B cell (primary cell): Measurements from ENCODE around the gene NME7. TPM values are rescaled to one million over a fixed set of nuclear protein-coding genes. Genes with fewer than 3 reads are reported as not detected.

Source experiments
- ATAC-seq: fragments of 200-7000 bp; cut with Tn5 transposase; one replicate; pipeline ENCODE4 v1.10.0; 2021; ENCODE audit warnings: low read depth, mild to moderate bottlenecking, moderate number of reproducible peaks, moderate library complexity
- CTCF ChIA-PET: fragments of 350-600 bp; sonication (Branson Sonifier 250); formaldehyde crosslinking; loops from one replicate; lab custom pipeline; 2021; ENCODE audit warnings: antibody characterized with exemption, inconsistent platforms; lab: Charles Lee
- POLR2A ChIA-PET: fragments of 350-600 bp; sonication (Branson Sonifier 250); formaldehyde crosslinking; loops from one replicate; lab custom pipeline; 2021; ENCODE audit warnings: antibody characterized with exemption; lab: Charles Lee
- DNase-seq: peaks from one replicate; pipeline ENCODE4 v3.0.0; 2013
- H2AFZ ChIP-seq: 2 replicates; pipeline ENCODE4 v1.6.1; 2012; ENCODE audit warnings: mild to moderate bottlenecking, low read depth, low read length; ENCODE audit not compliant: insufficient read depth, poor library complexity, severe bottlenecking
- H3K27ac ChIP-seq, 2 donors: 1 replicate in 1 of 2; 2 replicates in 1 of 2; pipeline ENCODE4 v1.5.1; 2012 to 2013; ENCODE audit warnings: low read length in 2 of 2, mild to moderate bottlenecking in 2 of 2, moderate library complexity in 1 of 2
- H3K27me3 ChIP-seq, 4 experiments: fragments of 200-600 bp in 1 of 4; sonication (generic) in 1 of 4; replicated peaks in 1 of 4; 1 replicate in 2 of 4; 2 replicates in 2 of 4; pipeline versions ENCODE4 v1.6.1 to v1.7.0; 2013 to 2016; ENCODE audit warnings: low read length in 3 of 4, mild to moderate bottlenecking in 2 of 4, mixed read lengths in 1 of 4, moderate library complexity in 1 of 4; ENCODE audit not compliant: insufficient read depth in 4 of 4, control insufficient read depth in 3 of 4; ENCODE audit errors: control extremely low read depth in 1 of 4
- H3K36me3 ChIP-seq, 2 experiments: replicated peaks in 1 of 2; 1 replicate in 1 of 2; 2 replicates in 1 of 2; pipeline versions ENCODE4 v1.6.1 to v1.7.1; 2013; ENCODE audit warnings: low read length in 1 of 2; ENCODE audit not compliant: insufficient read depth in 2 of 2, control insufficient read depth in 1 of 2; ENCODE audit errors: control extremely low read depth in 1 of 2, extremely low read depth in 1 of 2
- H3K4me1 ChIP-seq, 2 donors: fragments of 200-600 bp in 1 of 2; sonication (generic) in 1 of 2; 1 replicate in 1 of 2; 2 replicates in 1 of 2; pipeline versions ENCODE4 v1.5.1 to v1.6.1; 2013 to 2017; ENCODE audit warnings: low read length in 2 of 2; ENCODE audit not compliant: control insufficient read depth in 2 of 2, insufficient read depth in 2 of 2
- H3K4me2 ChIP-seq: replicated peaks from 2 replicates; pipeline ENCODE3; 2012; ENCODE audit warnings: mild to moderate bottlenecking, low read depth, low read length; ENCODE audit not compliant: poor library complexity, severe bottlenecking
- H3K4me3 ChIP-seq, 5 experiments: fragments of 200-600 bp in 1 of 5; sonication (generic) in 1 of 5; 1 replicate in 3 of 5; 2 replicates in 2 of 5; pipeline versions ENCODE4 v1.5.1 to v1.7.0; 2011 to 2016; ENCODE audit warnings: low read length in 4 of 5, mild to moderate bottlenecking in 4 of 5, low read depth in 2 of 5, control low read depth in 1 of 5, moderate library complexity in 1 of 5; ENCODE audit not compliant: insufficient read depth in 1 of 5; ENCODE audit errors: control extremely low read depth in 1 of 5, extremely low read depth in 1 of 5
- H3K79me2 ChIP-seq: fragments of 200-600 bp; sonication (generic); one replicate; pipeline ENCODE4 v1.6.0; 2016; ENCODE audit warnings: low read length; ENCODE audit not compliant: control insufficient read depth, insufficient read depth
- H3K9ac ChIP-seq: fragments of 200-600 bp; sonication (generic); 2 replicates; pipeline ENCODE4 v1.6.1; 2017; ENCODE audit warnings: mild to moderate bottlenecking, low read length, moderate library complexity
- H3K9me3 ChIP-seq, 3 donors: one replicate each; pipeline versions ENCODE4 v1.6.1 to v1.7.1; 2013; ENCODE audit warnings: low read length in 2 of 3; ENCODE audit not compliant: control insufficient read depth in 2 of 3, insufficient read depth in 1 of 3; ENCODE audit errors: control extremely low read depth in 1 of 3
- H4K20me1 ChIP-seq: 2 replicates; pipeline ENCODE4 v1.6.0; 2012; ENCODE audit warnings: mild to moderate bottlenecking, low read length; ENCODE audit not compliant: insufficient read depth, control insufficient read depth, poor library complexity, severe bottlenecking
- H3K27ac Mint-ChIP-seq: one replicate; pipeline ENCODE4 v1.8.0; 2021; ENCODE audit warnings: mixed read lengths
- H3K27me3 Mint-ChIP-seq: one replicate; pipeline ENCODE4 v1.8.0; 2021; ENCODE audit warnings: mixed read lengths
- H3K4me1 Mint-ChIP-seq: one replicate; pipeline ENCODE4 v1.8.0; 2021; ENCODE audit warnings: mixed read lengths
- H3K4me3 Mint-ChIP-seq: one replicate; pipeline ENCODE4 v1.8.0; 2021; ENCODE audit warnings: mixed read lengths
- H3K9me3 Mint-ChIP-seq: one replicate; pipeline ENCODE4 v1.8.0; 2022; ENCODE audit warnings: mixed read lengths; ENCODE audit not compliant: insufficient read depth
- EZH2 ChIP-seq: IDR thresholded peaks from 2 replicates; pipeline ENCODE4 v1.6.1; 2012; ENCODE audit warnings: borderline replicate concordance, low read depth, mild to moderate bottlenecking, moderate library complexity, low read length; ENCODE audit not compliant: insufficient read depth, poor library complexity, severe bottlenecking
- WGBS: methylation state at CpG from one replicate; pipeline ENCODE4 v1.1.5; 2013; ENCODE audit warnings: missing lambda C conversion rate; ENCODE audit not compliant: insufficient coverage; 5-methylcytosine and 5-hydroxymethylcytosine counted together
- intact Hi-C: fragments of 100-400 bp; cut with micrococcal nuclease; formaldehyde crosslinking; loops from one replicate; pipeline ENCODE4 v1.10.0; 2022
- polyA plus RNA-seq: library from polyadenylated mRNA; depleted of rRNA; stranded (reverse); fragments of >200 nt; gene quantifications from 2 replicates; pipeline ENCODE4 v1.2.3, GENCODE V29; 2012
- total RNA-seq, 2 donors: library from RNA; stranded (reverse); fragments of 120-200 nt in 1 of 2; gene quantifications; 1 replicate in 1 of 2; 2 replicates in 1 of 2; pipeline versions ENCODE4 v1.2.3 to v1.2.4, GENCODE V29; 2013 to 2022
- TF ChIP-seq, protein P1 (sequence below): fragments of 200-600 bp; IDR thresholded peaks from one replicate; pipeline ENCODE4 v1.8.0; 2022; ENCODE audit warnings: antibody characterized with exemption, mild to moderate bottlenecking

Gene NME7
- total and polyA plus RNA-seq, 2 donors (not counting 1 experiment from before 2014, with no cell fraction given): 3.3 to 14.3 TPM

GRCh38 chr1:169327875-169328274 lies 39.7 kb downstream of the NME7 start:
- ChIA-PET CTCF (no interaction called here), POLR2A (no interaction called here)
- no peak overlapping the region for H3K27ac ChIP-seq
- Mint-ChIP-seq H3K4me3 (no peak overlapping the region), H3K9me3 (peaks cover 14% of the 10 kb centered on the region), H3K27me3 (no peaks in the 10 kb centered on the region), H3K4me1 (peaks cover 12% of the 10 kb centered on the region), H3K27ac (no peak overlapping the region)
- no peak overlapping the region for H3K4me2 ChIP-seq
- ATAC-seq: no peak
- 93% methylated on average over 2 of the region's 2 CpGs for WGBS
- H3K79me2 ChIP-seq: no peaks in the 10 kb centered on the region
- no peak for DNase-seq
- H3K36me3 ChIP-seq: no peaks in the 10 kb centered on the region
- intact Hi-C loops: no loop called here
- no peak overlapping the region for H3K9ac ChIP-seq
- TF ChIP-seq, protein P1, sequence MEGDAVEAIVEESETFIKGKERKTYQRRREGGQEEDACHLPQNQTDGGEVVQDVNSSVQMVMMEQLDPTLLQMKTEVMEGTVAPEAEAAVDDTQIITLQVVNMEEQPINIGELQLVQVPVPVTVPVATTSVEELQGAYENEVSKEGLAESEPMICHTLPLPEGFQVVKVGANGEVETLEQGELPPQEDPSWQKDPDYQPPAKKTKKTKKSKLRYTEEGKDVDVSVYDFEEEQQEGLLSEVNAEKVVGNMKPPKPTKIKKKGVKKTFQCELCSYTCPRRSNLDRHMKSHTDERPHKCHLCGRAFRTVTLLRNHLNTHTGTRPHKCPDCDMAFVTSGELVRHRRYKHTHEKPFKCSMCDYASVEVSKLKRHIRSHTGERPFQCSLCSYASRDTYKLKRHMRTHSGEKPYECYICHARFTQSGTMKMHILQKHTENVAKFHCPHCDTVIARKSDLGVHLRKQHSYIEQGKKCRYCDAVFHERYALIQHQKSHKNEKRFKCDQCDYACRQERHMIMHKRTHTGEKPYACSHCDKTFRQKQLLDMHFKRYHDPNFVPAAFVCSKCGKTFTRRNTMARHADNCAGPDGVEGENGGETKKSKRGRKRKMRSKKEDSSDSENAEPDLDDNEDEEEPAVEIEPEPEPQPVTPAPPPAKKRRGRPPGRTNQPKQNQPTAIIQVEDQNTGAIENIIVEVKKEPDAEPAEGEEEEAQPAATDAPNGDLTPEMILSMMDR: no peak
- TF ChIP-seq EZH2: no peak
- no peak overlapping the region for H2AFZ ChIP-seq
- H3K27me3 ChIP-seq: no peaks in the 10 kb centered on the region
- H3K4me1 ChIP-seq: peaks cover 3 to 11% of the 10 kb centered on the region in 2 donors
- H4K20me1 ChIP-seq: no peaks in the 10 kb centered on the region
- no peak overlapping the region for H3K4me3 ChIP-seq
- H3K9me3 ChIP-seq: peaks cover 3 to 7% (median 5%) of the 10 kb centered on the region in 3 donors

- Mint-ChIP-seq H3K27ac (no peak overlapping the region), H3K9me3 (peaks cover 14% of the 10 kb centered on the region), H3K27me3 (no peaks in the 10 kb centered on the region), H3K4me1 (peaks cover 12% of the 10 kb centered on the region), H3K4me3 (no peak overlapping the region)
- DNase-seq (no peak), ATAC-seq (no peak)
- no peak overlapping the region for H2AFZ ChIP-seq
- intact Hi-C loops: no loop called here
- POLR2A ChIA-PET: no interaction called here
- no peak overlapping the region for H3K27ac ChIP-seq
- H3K4me2 ChIP-seq: no peak overlapping the region
- no peaks in the 10 kb centered on the region for H3K27me3 ChIP-seq
- CTCF ChIA-PET: interaction anchor here (0.9 to 2.1 kb wide), 2 partner anchors 14 to 22 kb away, joined by 3 to 6 read pairs; no protein-coding TSS in a partner anchor
- no peaks in the 10 kb centered on the region for H3K79me2 ChIP-seq
- TF ChIP-seq, protein P1: no peak
- no peak for TF ChIP-seq EZH2
- no peaks in the 10 kb centered on the region for H4K20me1 ChIP-seq
- peaks cover 3 to 11% of the 10 kb centered on the region in 2 donors for H3K4me1 ChIP-seq
- H3K4me3 ChIP-seq: no peak overlapping the region
- H3K36me3 ChIP-seq: no peaks in the 10 kb centered on the region
- peaks cover 3 to 7% (median 5%) of the 10 kb centered on the region in 3 donors for H3K9me3 ChIP-seq
- H3K9ac ChIP-seq: no peak overlapping the region
Observed at GRCh38 chr1:169326956-169327268, 40.7 kb downstream of the NME7 start.
